ENCODE measurements around the gene MRNIP.
"Not testable (repeated sequence)": the region's sequence is repeated elsewhere in the genome, so short reads cannot be mapped to it uniquely, and the experiment has no call there.

The MRNIP gene

GRCh38 chr5:179794171-179794570 lies 64.4 kb downstream of the MRNIP start:
- peak overlapping the region; percentile 99 for H3K27ac ChIP-seq
- TF ChIP-seq, protein P1, sequence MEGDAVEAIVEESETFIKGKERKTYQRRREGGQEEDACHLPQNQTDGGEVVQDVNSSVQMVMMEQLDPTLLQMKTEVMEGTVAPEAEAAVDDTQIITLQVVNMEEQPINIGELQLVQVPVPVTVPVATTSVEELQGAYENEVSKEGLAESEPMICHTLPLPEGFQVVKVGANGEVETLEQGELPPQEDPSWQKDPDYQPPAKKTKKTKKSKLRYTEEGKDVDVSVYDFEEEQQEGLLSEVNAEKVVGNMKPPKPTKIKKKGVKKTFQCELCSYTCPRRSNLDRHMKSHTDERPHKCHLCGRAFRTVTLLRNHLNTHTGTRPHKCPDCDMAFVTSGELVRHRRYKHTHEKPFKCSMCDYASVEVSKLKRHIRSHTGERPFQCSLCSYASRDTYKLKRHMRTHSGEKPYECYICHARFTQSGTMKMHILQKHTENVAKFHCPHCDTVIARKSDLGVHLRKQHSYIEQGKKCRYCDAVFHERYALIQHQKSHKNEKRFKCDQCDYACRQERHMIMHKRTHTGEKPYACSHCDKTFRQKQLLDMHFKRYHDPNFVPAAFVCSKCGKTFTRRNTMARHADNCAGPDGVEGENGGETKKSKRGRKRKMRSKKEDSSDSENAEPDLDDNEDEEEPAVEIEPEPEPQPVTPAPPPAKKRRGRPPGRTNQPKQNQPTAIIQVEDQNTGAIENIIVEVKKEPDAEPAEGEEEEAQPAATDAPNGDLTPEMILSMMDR (conservative IDR thresholded peaks at IDR 0.05), result no peak

GRCh38 chr5:179793468-179794139 lies 65.0 kb downstream of the MRNIP start, which contains the start of gene LTC4S:
Gene LTC4S (plus strand): TSS chr5:179793986. CDS start chr5:179794081, 95 bp downstream.
- H3K27ac ChIP-seq, result peak within 1 kb of the TSS; percentile 99
- TF ChIP-seq, protein P1 (conservative IDR thresholded peaks at IDR 0.05), result no peak

DNA sequence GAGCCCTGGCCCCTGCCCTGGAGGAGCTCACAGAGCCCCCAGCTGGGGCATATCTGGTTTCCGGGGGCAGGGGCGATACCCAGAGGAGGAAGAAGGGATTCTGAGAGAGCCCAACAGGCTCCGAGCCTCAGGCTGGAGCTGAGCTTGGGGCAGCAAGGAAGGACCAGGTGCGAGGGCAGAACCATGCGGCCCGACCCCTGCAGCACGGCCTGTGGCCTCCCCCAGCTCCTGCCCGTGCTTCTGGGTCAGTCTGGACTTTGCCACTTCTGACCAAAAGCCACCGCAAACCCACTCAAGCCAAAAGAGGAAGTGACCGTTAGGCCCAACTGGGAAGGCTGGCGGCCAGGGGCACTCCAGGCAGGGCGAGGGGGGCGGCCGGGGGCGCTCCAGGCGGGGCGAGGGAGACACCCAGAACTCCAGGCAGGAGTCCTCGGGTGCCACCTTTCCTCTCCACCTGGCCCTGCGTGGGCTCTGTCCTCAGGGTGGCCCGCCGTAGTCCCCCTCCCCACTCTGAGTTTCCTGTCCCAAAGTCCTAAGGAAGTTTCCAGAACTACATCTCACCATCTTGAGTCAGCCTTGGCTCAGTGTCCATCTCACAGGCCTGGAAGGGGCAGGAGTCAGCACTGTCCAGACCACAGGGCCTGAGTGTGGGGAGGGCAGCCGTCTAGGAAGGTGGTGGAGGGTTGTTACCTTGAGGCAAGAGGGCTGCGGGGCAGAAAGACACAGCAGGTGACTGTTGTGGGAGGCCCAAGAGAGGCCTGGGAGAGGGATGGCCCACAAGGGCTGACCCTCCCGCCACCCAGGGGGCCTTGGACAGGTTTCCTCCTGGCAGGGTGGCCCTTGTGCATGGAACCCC lies 65.8 kb downstream of the MRNIP start:
- H3K27ac ChIP-seq, result 0 out of 2 replicates have a peak overlapping the region, but pooled peaks have one; percentile 99
- TF ChIP-seq, protein P1 (conservative IDR thresholded peaks at IDR 0.05), result no peak

DNA sequence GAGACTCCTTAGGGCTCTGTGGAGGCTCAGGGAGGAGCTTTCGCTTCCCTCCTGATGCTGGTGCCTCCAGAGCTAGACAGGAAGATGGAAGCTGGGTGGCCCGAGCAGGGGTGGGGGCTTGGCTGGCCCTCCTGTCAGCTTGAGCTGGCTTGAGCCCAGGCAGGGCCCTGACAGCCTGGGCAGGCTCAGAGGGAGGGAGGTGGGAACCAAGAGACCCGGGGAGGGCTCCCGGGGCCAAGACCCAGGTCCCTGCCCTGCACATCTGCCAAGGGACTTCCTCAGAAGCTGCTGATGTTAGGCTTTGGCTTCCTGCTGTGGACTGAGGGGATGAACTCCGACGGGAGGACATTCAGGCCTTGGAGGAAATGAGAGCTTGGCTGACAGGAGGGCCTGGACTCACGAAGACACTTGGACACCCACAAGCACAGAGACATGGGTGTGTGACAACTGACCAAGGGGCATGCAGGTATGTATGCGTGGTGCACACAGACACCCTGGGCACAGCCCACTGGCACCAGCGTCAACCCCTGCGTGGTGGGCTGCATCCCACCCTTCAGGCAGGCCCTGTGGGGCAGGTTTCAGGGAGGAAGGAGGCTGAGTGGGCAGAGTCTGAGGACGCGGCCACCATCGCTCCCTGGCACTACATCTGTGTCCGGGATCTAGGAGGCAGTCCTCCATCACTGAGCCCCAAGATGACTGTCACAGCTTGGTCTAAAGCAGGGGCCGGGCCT lies 66.6 kb downstream of the MRNIP start:
- TF ChIP-seq, protein P1 (conservative IDR thresholded peaks at IDR 0.05), result no peak

GRCh38 chr5:179789278-179789677 lies 69.3 kb downstream of the MRNIP start:
- not testable (repeated sequence) for H3K27ac ChIP-seq

More for the DNA sequence above, 66.6 kb downstream of the MRNIP start:
- no peak overlapping the region for H3K27ac ChIP-seq

DNA sequence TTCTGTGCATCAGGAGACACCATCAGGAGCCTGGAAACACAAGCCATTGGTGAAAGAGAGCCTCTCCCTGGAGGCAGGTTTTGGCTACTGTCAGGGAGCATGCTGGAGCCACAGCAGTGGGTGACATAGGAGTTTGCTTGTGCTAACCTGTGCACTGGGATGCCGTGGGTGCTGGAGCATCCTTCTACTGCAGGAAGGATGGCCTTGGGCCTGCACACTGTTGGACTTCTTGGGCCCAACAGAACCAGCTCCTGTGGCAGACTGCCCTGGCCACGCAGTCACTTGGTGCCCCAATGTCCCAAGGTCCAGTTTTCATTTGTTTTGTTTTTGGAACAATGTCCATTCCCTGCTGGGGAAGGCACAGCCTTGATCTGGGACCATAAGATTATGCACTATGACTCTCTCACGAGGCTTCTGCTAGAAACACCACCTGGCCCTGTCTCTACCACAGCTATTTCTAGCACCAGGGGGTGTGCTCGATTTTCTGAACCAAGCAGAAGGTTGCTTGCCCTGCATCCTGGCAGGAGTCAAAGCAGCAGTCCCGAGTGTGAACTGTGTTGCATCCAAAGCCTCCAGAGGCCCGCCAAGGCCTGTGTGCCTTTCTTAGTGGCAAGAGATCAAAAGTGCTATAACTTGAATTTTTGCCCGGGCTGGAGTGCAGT lies 70.3 kb downstream of the MRNIP start:
- TF ChIP-seq, protein P1 (conservative IDR thresholded peaks at IDR 0.05), result no peak
- H3K27ac ChIP-seq, result no peak overlapping the region
